Measurements from ENCODE around the gene SMIM22. TPM values are rescaled to one million over a fixed set of nuclear protein-coding genes. Genes with fewer than 3 reads are reported as not detected.

The SMIM22 gene
- total and polyA plus RNA-seq, 4 donors, result 26.8 to 324 (median 97.0) TPM

DNA sequence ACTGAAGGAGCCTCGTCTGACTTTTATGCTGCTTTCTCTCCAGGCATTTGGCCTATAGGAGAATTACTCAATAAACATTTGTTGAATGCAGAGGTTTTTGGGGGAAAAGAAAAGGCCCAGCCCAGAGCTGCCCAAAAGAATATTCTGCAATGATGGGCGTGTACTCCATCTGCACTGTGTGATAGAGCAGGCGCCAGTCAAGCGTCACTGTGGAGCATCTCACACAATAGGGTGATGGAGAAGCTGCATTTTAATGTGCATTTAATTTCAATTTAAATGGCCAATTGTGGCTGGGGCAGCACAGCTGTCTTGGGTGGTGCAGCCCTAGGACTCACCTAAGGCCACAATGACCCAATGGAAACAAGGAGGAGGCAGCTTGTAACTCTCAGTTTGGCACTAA is 31.4 kb downstream of the SMIM22 start:
- 96% methylated on average over 4 of the region's 4 CpGs for WGBS, 2 donors
- DNase-seq (no peak), ATAC-seq (ENCODE audit: insufficient read depth, low FRiP score) (no peak)
- no peak overlapping the region for H3K4me3 ChIP-seq
- peak overlapping the region in 1 of 2 donors; percentile 79 for H3K27ac ChIP-seq (ENCODE audit: low read depth in 1 of 2, low read length in 1 of 2)
- no peaks in the 10 kb centered on the region for H3K27me3 ChIP-seq (ENCODE audit: control insufficient read depth in 3 of 3, insufficient read depth in 3 of 3, low read length in 2 of 3)
- H3K9ac ChIP-seq (ENCODE audit: insufficient read depth in 1 of 2, low read length in 2 of 2), result no peak overlapping the region
- H3K36me3 ChIP-seq (ENCODE audit: control insufficient read depth in 4 of 4, insufficient read depth in 4 of 4, low read length in 4 of 4), result peaks cover 23 to 63% (median 53%) of the 10 kb centered on the region in 4 donors
- H3K4me1 ChIP-seq (ENCODE audit: control insufficient read depth in 5 of 5, insufficient read depth in 5 of 5, low read length in 5 of 5), result peaks cover 0 to 6% (median 0%) of the 10 kb centered on the region in 5 donors
- no peaks in the 10 kb centered on the region for H3K9me3 ChIP-seq (ENCODE audit: control insufficient read depth in 4 of 4, insufficient read depth in 3 of 4, low read length in 3 of 4)
- TF ChIP-seq CTCF (IDR thresholded peaks at IDR 0.05; ENCODE audit: control extremely low read depth, extremely low read depth), result no peak

- ATAC-seq (ENCODE audit: insufficient read depth, low FRiP score) (no peak), DNase-seq (no peak)
- Histone ChIP-seq H3K27me3 (ENCODE audit: control insufficient read depth in 3 of 3, insufficient read depth in 3 of 3, low read length in 2 of 3) (no peaks in the 10 kb centered on the region), H3K9ac (ENCODE audit: insufficient read depth in 1 of 2, low read length in 2 of 2) (no peak overlapping the region), H3K4me1 (ENCODE audit: control insufficient read depth in 5 of 5, insufficient read depth in 5 of 5, low read length in 5 of 5) (peaks cover 0 to 6% (median 0%) of the 10 kb centered on the region in 5 donors), H3K9me3 (ENCODE audit: control insufficient read depth in 4 of 4, insufficient read depth in 3 of 4, low read length in 3 of 4) (no peaks in the 10 kb centered on the region), H3K4me3 (no peak overlapping the region), H3K36me3 (ENCODE audit: control insufficient read depth in 4 of 4, insufficient read depth in 4 of 4, low read length in 4 of 4) (peaks cover 21 to 63% (median 52%) of the 10 kb centered on the region in 4 donors), H3K27ac (ENCODE audit: low read depth in 1 of 2, low read length in 1 of 2) (peak overlapping the region in 1 of 2 donors; percentile 79)
- WGBS, 2 donors, result 93 to 95% methylated on average over 10 of the region's 10 CpGs
- TF ChIP-seq CTCF (IDR thresholded peaks at IDR 0.05; ENCODE audit: control extremely low read depth, extremely low read depth), result no peak
Measured at GRCh38 chr16:4826980-4827379, 31.8 kb downstream of the SMIM22 start.

GRCh38 chr16:4828567-4829321 is 33.6 kb downstream of the SMIM22 start:
- WGBS, 2 donors, result 95 to 96% methylated on average over 11 of the region's 11 CpGs
- TF ChIP-seq CTCF (IDR thresholded peaks at IDR 0.05; ENCODE audit: control extremely low read depth, extremely low read depth), result no peak
- H3K27ac ChIP-seq (ENCODE audit: low read depth in 1 of 2, low read length in 1 of 2), result peak overlapping the region in 1 of 2 donors; percentile 82
- no peak overlapping the region for H3K9ac ChIP-seq (ENCODE audit: insufficient read depth in 1 of 2, low read length in 2 of 2)
- DNase-seq (no peak), ATAC-seq (ENCODE audit: insufficient read depth, low FRiP score) (no peak)
- H3K4me3 ChIP-seq, result no peak overlapping the region
- peaks cover 0 to 6% (median 0%) of the 10 kb centered on the region in 5 donors for H3K4me1 ChIP-seq (ENCODE audit: control insufficient read depth in 5 of 5, insufficient read depth in 5 of 5, low read length in 5 of 5)
- no peaks in the 10 kb centered on the region for H3K27me3 ChIP-seq (ENCODE audit: control insufficient read depth in 3 of 3, insufficient read depth in 3 of 3, low read length in 2 of 3)
- H3K9me3 ChIP-seq (ENCODE audit: control insufficient read depth in 4 of 4, insufficient read depth in 3 of 4, low read length in 3 of 4), result no peaks in the 10 kb centered on the region
- H3K36me3 ChIP-seq (ENCODE audit: control insufficient read depth in 4 of 4, insufficient read depth in 4 of 4, low read length in 4 of 4), result peaks cover 15 to 61% (median 48%) of the 10 kb centered on the region in 4 donors

Data from lung (tissue), 12 donors.